HG03039 (cell line): ENCODE measurements around the gene LOX.

ENCODE experiments used
- ATAC-seq: cut with Tn5 transposase; IDR thresholded peaks from one replicate; pipeline ENCODE4 v1.9.1; 2021; ENCODE audit warnings: mild to moderate bottlenecking, moderate library complexity; ENCODE audit not compliant: unreplicated experiment

Gene LOX

GRCh38 chr5:122078116-122079110 lies at the start of gene LOX:
Gene LOX, minus strand, starts transcription at chr5:122078259. Its CDS starts 274 bp downstream, at chr5:122077985.
- no peak for ATAC-seq

GRCh38 chr5:122126756-122127321 lies 48.8 kb upstream of the LOX start:
- no peak for ATAC-seq

GRCh38 chr5:122126177-122126755 lies 48.2 kb upstream of the LOX start:
- ATAC-seq, result no peak

GRCh38 chr5:122124766-122125165 lies 46.7 kb upstream of the LOX start:
- no peak for ATAC-seq

- ATAC-seq, result no peak
These were observed 43.7 kb upstream of the LOX start for GRCh38 chr5:122121479-122122465.

- ATAC-seq, result no peak
These were observed 42.9 kb upstream of the LOX start for GRCh38 chr5:122120957-122121356.

GRCh38 chr5:122120493-122120892 lies 42.4 kb upstream of the LOX start:
- ATAC-seq, result no peak

- ATAC-seq, result no peak
These were observed 41.1 kb upstream of the LOX start for GRCh38 chr5:122119205-122119604.

- ATAC-seq, result no peak
These were observed 40.4 kb upstream of the LOX start for GRCh38 chr5:122118356-122118948.

- no peak for ATAC-seq
These were observed 36.4 kb upstream of the LOX start for GRCh38 chr5:122114501-122114900.

GRCh38 chr5:122112733-122113558 lies 34.9 kb upstream of the LOX start:
- ATAC-seq, result no peak

GRCh38 chr5:122112063-122112462 lies 34.0 kb upstream of the LOX start:
- ATAC-seq, result no peak

- no peak for ATAC-seq
These were observed 33.4 kb upstream of the LOX start for GRCh38 chr5:122111460-122111859.

- no peak for ATAC-seq
These were observed 32.9 kb upstream of the LOX start for GRCh38 chr5:122110987-122111386.

GRCh38 chr5:122107016-122107415 lies 29.0 kb upstream of the LOX start:
- ATAC-seq, result no peak

- no peak for ATAC-seq
These were observed 27.9 kb upstream of the LOX start for GRCh38 chr5:122105909-122106308.

GRCh38 chr5:122102825-122103224 lies 24.8 kb upstream of the LOX start:
- no peak for ATAC-seq

GRCh38 chr5:122101636-122102285 lies 23.7 kb upstream of the LOX start:
- peak; percentile 63 for ATAC-seq
